NB4 (cell line): Measurements from ENCODE around the gene SPAG7.

Experiments used
- DNase-seq: peaks from one replicate; pipeline ENCODE4 v3.0.0; 2010; ENCODE audit warnings: low read depth
- H3K4me3 ChIP-seq: one replicate; pipeline ENCODE4 v1.5.1; 2011; ENCODE audit warnings: mild to moderate bottlenecking, low read depth, low read length, moderate library complexity
- MYC ChIP-seq: IDR thresholded peaks from 2 replicates; pipeline ENCODE4 v1.6.1; 2011; ENCODE audit warnings: low read depth, low read length
- POLR2A ChIP-seq: IDR thresholded peaks from 2 replicates; pipeline ENCODE4 v1.6.1; 2011; ENCODE audit warnings: mild to moderate bottlenecking; ENCODE audit not compliant: insufficient read length; ENCODE audit errors: extremely low read depth
- TF ChIP-seq, protein P1 (sequence below): IDR thresholded peaks from 2 replicates; pipeline ENCODE4 v1.6.1; 2011; ENCODE audit warnings: low read depth, low read length
- TF ChIP-seq, protein P2 (sequence below): IDR thresholded peaks from one replicate; pipeline ENCODE4 v1.5.1; 2012; ENCODE audit warnings: low read depth, low read length

The SPAG7 gene

DNA sequence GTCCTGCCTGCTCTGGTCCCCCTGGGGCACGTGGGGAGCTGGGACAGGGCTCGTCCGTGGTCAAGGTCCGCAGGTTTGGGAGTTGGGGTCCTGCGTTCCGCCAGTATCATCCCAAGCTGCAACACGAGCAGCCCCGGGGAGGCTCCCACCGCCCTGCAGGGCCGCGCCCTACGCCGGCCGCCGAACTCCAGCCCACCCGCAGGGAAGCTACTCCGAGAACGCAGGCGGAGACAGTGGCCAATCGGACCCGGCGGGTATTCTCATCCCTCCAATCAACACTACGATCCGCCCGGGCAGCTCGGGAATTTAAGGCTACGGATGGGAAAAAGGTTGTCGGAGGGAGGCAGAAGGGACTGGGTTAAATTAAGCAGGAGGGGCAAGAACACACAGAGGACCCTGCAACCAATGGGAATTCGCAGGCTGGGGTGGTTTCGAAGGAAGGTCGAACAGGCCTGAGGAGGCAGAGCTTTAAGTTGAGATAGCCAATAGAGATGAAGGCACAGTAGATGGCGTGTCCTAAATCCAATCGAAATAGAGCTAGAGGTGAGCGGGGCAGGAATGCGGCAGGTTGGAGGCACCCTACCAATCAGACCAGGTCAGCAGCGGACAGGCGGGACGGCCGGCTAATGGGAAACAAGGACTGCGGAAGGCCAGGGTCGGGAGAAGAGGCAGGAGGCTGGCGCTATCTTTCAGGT lies 626 bp downstream of the SPAG7 start:
- peak overlapping the region; percentile 80 for H3K4me3 ChIP-seq
- TF ChIP-seq POLR2A: peak; percentile 21
- TF ChIP-seq MYC: no peak
- TF ChIP-seq, protein P1, sequence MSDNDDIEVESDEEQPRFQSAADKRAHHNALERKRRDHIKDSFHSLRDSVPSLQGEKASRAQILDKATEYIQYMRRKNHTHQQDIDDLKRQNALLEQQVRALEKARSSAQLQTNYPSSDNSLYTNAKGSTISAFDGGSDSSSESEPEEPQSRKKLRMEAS: no peak
- TF ChIP-seq, protein P2, sequence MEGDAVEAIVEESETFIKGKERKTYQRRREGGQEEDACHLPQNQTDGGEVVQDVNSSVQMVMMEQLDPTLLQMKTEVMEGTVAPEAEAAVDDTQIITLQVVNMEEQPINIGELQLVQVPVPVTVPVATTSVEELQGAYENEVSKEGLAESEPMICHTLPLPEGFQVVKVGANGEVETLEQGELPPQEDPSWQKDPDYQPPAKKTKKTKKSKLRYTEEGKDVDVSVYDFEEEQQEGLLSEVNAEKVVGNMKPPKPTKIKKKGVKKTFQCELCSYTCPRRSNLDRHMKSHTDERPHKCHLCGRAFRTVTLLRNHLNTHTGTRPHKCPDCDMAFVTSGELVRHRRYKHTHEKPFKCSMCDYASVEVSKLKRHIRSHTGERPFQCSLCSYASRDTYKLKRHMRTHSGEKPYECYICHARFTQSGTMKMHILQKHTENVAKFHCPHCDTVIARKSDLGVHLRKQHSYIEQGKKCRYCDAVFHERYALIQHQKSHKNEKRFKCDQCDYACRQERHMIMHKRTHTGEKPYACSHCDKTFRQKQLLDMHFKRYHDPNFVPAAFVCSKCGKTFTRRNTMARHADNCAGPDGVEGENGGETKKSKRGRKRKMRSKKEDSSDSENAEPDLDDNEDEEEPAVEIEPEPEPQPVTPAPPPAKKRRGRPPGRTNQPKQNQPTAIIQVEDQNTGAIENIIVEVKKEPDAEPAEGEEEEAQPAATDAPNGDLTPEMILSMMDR: no peak
- peak; percentile 98 for DNase-seq

DNA sequence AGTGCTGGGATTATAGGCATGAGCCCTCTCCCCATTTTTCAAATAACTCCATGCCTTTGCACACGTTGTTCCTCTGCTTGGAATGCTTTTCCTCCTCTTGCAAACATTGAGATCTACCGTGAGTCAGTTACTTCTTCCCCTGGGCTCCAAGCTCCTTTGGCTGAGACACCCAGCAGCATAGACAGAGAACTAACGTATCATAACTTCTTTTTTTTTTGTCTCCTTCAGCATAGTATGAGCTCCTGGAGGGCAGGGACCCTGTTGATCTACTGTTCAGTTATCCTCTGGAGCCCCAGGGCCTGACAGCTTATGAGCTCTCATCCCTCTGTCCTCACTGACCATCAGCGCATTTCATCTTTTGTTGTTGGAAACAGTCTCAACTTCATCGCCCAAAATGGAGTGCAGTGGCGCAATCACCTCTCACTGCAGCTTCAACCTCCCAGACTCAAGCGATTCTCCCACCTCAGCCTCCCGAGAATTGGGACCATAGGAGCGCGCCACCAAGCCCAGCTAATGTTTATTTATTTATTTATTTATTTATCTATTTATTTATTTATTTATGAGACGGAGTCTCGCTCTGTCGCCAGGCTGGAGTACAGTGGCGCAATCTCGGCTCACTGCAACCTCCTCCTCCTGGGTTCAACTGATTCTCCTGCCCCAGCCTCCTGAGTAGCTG lies 2.2 kb downstream of the SPAG7 start:
- no peak for TF ChIP-seq MYC
- DNase-seq: no peak
- no peak overlapping the region for H3K4me3 ChIP-seq

DNA sequence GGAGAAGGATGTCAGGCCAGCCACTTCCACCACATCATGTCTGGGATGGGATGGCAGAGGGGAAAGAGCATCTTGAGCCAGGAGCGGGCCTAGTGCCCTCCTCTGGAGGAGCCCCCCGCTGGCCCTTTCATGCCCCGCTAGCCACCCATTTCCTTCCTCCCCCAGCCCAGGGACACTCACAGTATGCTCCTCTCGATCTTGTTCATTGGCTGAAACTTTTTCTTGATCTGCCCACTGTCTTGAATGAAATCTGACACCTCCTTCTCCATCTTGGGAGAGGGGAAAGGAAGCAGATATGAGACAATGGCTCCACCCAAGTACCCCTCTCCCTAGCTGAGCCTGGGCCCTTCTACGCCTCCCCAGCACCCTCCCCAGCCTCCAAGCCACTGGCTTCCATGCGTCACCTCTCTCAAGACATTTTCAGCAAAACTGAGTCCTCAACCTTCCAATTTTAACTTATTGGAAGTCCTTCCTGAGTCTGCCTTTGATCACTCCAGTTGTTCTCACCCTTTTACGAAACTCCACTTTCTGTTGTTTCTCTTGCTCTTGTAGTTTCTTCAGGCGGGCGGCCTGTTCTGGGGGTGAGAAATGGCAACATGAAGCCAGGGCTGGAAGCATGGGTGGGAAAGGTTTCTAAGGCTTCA lies 7.2 kb downstream of the SPAG7 start:
- no peak overlapping the region for H3K4me3 ChIP-seq
- TF ChIP-seq, protein P2: no peak
- no peak for TF ChIP-seq MYC
- TF ChIP-seq, protein P1: no peak
- TF ChIP-seq POLR2A: no peak
- DNase-seq: no peak

DNA sequence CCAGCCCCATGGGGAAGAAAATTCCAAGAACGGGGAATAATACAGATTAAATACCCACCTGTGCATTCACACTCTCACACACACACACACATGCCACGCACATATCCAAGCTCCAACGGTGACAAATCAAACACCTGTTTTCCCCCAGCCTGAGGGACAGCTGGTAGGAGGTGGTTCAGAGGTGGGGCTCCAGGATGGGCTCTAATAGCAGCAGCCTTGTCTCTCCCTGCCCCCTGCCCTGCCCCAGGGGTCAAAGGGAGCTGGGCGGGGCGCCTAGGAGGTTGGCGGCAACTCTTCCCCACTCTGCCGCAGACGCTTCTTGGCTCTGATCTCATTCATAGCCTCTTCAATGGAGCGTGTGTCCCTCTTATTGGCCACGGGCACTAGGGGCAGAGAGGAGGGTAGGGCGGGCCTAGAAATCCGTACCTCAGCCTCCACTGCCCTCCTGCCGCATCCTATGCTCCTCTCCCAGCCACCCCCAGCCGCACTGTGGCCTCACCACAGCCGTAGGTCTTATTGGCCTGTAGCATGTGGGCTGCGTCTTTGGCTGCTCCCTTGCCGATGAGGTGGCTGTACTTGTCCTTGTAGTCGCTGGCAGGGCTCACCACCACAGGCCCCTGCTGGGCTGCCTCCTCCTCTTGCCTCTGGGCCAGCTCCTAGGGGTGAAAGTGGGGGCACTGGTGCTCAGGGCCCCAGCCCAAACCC lies 8.2 kb downstream of the SPAG7 start:
- no peak overlapping the region for H3K4me3 ChIP-seq
- DNase-seq: no peak
- TF ChIP-seq MYC: no peak
- TF ChIP-seq, protein P1: no peak
- TF ChIP-seq POLR2A: no peak
- TF ChIP-seq, protein P2: no peak

DNA sequence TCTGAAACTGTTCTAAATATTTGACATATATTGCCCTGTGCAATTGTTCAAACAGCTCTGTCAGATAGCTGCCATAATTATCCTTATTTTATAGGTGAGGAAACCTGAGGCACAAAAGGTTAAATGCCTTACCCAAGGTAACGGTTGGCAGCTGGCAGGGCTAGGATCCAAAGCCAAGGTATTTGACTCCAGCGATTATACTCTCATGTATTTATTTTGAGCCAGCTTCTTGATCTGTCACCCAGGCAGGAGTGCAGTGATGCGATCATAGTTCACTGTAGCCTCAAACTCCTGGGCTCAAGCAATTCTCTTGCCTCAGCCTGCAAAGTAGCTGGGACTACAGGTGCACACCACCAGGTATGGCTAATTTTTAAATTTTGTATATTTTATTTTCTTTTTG lies 9.5 kb downstream of the SPAG7 start:
- no peak for DNase-seq

More for the DNA sequence above, 9.5 kb downstream of the SPAG7 start:
- H3K4me3 ChIP-seq: no peak overlapping the region
- no peak for TF ChIP-seq POLR2A
- TF ChIP-seq MYC: no peak
- TF ChIP-seq, protein P2: no peak
